Measurements from ENCODE around the gene FOXN3.

The FOXN3 gene

DNA sequence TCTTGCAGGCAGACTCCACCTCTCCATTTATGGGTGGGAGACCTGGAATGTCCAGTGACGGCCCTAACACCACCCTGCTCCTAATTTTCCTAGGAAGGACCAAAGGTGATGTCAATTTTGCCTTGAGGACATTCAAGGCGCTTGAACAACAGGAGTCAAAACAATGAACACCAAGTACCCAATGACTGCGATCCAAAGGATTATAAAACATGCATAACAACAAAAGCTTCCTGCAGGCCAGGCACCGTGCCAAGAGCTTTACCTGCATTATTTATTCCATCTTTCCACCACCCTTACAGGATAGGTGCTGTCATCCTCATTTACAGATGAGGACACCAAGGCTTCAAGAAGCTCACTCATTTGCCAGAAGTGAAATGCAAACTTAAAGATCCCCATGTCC lies 15.2 kb upstream of the FOXN3 start:
- Histone ChIP-seq H3K9me3 (no peaks in the 10 kb centered on the region), H3K36me3 (no peaks in the 10 kb centered on the region), H3K27ac (peak overlapping the region in 1 of 2 donors; percentile 95), H3K4me1 (peaks cover 0 to 41% (median 28%) of the 10 kb centered on the region in 4 donors), H3K4me3 (no peak overlapping the region), H3K27me3 (no peaks in the 10 kb centered on the region)
- TF ChIP-seq, protein P1, sequence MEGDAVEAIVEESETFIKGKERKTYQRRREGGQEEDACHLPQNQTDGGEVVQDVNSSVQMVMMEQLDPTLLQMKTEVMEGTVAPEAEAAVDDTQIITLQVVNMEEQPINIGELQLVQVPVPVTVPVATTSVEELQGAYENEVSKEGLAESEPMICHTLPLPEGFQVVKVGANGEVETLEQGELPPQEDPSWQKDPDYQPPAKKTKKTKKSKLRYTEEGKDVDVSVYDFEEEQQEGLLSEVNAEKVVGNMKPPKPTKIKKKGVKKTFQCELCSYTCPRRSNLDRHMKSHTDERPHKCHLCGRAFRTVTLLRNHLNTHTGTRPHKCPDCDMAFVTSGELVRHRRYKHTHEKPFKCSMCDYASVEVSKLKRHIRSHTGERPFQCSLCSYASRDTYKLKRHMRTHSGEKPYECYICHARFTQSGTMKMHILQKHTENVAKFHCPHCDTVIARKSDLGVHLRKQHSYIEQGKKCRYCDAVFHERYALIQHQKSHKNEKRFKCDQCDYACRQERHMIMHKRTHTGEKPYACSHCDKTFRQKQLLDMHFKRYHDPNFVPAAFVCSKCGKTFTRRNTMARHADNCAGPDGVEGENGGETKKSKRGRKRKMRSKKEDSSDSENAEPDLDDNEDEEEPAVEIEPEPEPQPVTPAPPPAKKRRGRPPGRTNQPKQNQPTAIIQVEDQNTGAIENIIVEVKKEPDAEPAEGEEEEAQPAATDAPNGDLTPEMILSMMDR (IDR thresholded peaks at IDR 0.05) = no peak
- peak in 1 of 2 donors; percentile 51 for DNase-seq
- intact Hi-C loops (cut with DNase I; ENCODE audit: low total_unique reads) = no loop called here

DNA sequence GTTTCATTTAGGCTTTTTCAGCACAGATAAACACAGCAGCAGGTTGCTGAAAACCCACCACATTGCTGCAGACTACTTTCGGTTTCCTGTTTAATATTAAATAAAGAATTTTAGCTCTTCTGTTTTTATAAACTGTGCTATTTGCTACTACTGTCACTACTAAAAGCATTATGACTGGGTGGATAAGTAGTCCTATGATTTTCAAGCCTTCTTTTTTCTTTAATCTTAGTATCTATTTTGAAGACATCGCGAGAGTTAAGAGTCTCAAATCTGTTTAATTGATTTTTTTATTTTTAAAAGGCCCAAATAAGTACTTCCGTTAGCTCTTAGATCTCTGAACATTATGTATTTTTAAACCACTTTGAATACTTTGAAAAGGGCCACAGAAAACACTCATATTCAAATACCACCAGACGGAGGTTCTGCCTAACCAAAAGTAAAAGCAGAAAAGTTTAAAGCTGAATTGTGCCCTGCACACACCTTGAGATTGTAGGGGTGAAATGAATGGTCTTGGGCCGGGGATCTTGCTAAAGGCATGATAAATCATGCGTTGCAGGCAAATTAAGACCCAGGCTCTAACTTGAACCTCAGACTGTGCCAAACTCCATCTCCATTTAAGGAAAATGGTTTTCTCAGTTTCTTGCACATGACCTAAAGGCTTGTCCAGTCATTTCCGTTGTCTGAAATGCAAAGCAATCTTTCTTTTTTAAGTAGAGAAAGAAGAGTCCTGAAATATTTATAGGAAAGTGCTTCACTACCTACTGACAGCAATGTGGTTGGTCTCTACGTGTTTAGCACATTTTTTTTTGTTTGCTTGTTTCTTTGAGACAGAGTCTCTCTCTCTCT lies 13.6 kb upstream of the FOXN3 start:
- Histone ChIP-seq H3K27ac (peak overlapping the region; percentile 91 to 95), H3K9me3 (no peaks in the 10 kb centered on the region), H3K27me3 (no peaks in the 10 kb centered on the region), H3K4me1 (peaks cover 0 to 57% (median 40%) of the 10 kb centered on the region in 4 donors), H3K36me3 (no peaks in the 10 kb centered on the region), H3K4me3 (peak overlapping the region; percentile 36 to 37)
- TF ChIP-seq, protein P1 (IDR thresholded peaks at IDR 0.05) = no peak
- intact Hi-C loops (cut with DNase I; ENCODE audit: low total_unique reads) = no loop called here
- peak in 1 of 2 donors; percentile 21 for DNase-seq

DNA sequence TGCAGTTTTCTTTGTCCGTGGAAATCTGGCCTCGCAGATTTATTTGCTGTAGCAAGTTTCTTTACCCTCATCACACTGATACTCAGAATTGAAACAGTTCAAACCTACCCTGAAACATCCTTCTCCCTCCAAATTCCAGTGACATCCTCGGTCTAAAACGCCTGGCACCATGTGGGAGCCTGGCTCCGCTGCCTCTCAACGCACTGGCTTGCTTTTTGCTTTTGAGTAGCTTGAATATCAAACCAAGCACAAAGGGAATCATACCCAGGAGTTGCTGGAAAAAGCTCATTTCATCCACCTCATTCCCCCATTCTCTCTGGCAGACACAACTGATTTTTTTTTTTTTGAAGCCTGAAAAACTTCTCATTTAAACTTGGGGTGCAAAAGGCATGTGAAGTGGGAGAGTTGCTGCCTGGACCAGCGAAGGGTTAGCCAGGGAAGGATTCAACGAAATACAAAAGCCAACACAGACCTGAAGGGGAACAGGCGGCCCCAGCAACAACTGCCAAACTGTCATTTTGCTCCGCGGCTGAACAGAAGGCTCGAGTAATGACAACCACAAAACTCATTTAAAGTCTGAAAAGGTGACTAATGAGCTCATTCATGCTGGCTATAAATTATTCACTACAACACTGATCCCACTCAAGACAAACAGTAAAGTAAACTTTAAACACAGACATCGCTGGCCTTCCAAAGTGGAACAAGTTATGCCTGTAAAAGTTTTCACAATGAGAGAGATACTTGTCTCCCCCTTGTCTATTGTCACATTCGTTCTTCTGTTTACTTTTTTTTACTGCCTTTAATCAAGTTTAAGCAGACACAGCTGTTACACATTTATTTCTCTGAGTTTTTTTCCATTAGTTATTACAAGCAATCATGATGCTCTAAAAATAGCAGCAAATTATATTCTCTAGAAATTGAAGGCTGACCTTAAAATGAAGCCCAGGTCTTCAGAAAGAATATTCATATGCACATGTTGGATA lies 12.5 kb upstream of the FOXN3 start:
- H3K27ac ChIP-seq = peak overlapping the region; percentile 91 to 95
- peak overlapping the region; percentile 36 to 37 for H3K4me3 ChIP-seq
- H3K4me1 ChIP-seq = peaks cover 0 to 67% (median 43%) of the 10 kb centered on the region in 4 donors

DNA sequence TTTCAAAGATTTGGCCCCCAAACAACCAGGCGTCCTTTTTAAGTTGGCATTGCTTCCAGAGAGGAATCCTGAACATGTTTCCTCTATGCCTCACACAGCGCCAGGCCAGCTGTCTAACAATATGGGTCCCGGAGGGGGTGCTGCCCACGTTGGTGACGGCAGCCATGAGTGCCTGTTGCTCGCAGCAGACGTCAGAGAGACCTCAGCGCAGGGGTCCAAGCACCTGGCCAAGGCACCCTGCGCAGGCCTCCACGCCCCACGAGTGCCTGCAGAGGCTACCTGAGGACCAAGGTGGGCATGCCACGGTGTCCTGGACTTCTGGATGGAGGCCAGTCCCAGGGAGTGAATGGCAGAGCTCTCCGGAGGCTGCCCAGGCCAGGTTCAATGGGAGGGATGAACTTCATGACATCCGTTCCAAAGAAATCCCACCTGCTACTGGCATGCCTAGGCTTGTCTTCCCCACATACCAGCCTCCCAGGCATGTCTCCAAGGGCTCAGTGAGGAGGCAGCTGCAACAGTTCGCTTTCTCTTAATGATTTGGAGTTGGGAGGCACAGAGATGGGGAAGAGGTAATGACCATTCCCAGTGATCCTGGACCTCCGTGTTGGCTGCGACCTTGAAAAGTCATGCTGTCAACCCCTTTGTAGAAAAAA lies 11.6 kb upstream of the FOXN3 start:
- TF ChIP-seq, protein P1 (IDR thresholded peaks at IDR 0.05) = no peak
- H3K4me1 ChIP-seq = peaks cover 0 to 67% (median 43%) of the 10 kb centered on the region in 4 donors
- H3K9me3 ChIP-seq = no peaks in the 10 kb centered on the region
- H3K4me3 ChIP-seq = peak overlapping the region; percentile 36 to 37
- no peaks in the 10 kb centered on the region for H3K36me3 ChIP-seq
- intact Hi-C loops (cut with DNase I; ENCODE audit: low total_unique reads) = no loop called here
- no peaks in the 10 kb centered on the region for H3K27me3 ChIP-seq
- peak; percentile 57 to 86 for DNase-seq
- peak overlapping the region; percentile 91 to 95 for H3K27ac ChIP-seq

More for the DNA sequence above, 12.5 kb upstream of the FOXN3 start:
- H3K27me3 ChIP-seq = no peaks in the 10 kb centered on the region
- no peaks in the 10 kb centered on the region for H3K36me3 ChIP-seq
- no peaks in the 10 kb centered on the region for H3K9me3 ChIP-seq
- intact Hi-C loops (cut with DNase I; ENCODE audit: low total_unique reads) = no loop called here
- peak in 1 of 2 donors; percentile 65 for DNase-seq
- TF ChIP-seq, protein P1 (IDR thresholded peaks at IDR 0.05) = no peak

DNA sequence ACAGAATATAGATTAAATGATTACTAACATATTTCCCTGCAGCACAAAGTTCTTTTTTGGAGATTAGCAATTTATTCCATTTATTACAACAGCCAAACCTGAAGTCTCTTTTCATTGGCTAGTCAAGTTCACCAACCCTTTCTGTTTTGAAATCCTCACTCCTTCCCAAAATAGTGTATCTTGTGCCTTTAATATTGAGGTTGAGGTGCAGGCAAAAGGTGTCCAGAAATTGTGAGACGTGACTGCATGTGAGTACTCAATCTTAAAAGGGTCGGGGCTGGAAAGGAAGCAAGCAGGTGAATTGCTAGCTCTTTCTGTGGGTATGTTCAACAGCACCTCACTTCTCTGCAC lies 11.1 kb upstream of the FOXN3 start:
- peaks cover 0 to 69% (median 43%) of the 10 kb centered on the region in 4 donors for H3K4me1 ChIP-seq
- TF ChIP-seq, protein P1 (IDR thresholded peaks at IDR 0.05) = no peak
- no peaks in the 10 kb centered on the region for H3K9me3 ChIP-seq
- intact Hi-C loops (cut with DNase I; ENCODE audit: low total_unique reads) = no loop called here
- no peaks in the 10 kb centered on the region for H3K27me3 ChIP-seq
- no peak for DNase-seq
- H3K27ac ChIP-seq = peak overlapping the region; percentile 91 to 95
- H3K36me3 ChIP-seq = no peaks in the 10 kb centered on the region
- H3K4me3 ChIP-seq = peak overlapping the region; percentile 36 to 37
